Measurements from ENCODE around the gene LAMA3.
A peak's percentile ranks its signal among the peaks of the same experiment; 100 is the strongest.
"Not testable (repeated sequence)": the region's sequence is repeated elsewhere in the genome, so short reads cannot be mapped to it uniquely, and the experiment has no call there.

Gene LAMA3

GRCh38 chr18:23703987-23704384 is 14.7 kb downstream of the LAMA3 start:
- DNase-seq (ENCODE audit: low read depth) = no peak

DNA sequence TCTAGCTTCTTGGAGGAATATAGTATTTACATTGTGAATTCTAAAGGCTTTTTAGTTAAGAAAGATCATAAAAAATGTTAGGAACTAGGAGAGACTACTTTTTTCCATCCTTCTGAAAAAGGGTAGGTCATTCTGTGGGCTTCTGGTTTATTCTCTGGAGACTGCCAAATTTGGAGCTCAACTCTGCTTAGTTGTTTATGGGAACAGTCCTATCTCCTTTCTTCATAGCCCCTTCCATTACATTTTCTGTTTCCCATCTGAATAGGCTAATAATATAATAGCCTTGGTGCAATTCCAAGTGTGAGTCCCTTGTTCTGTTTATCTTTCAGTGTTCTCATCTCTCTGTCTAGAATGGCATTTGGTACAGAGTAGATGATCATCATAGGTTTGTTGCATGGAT is 15.6 kb downstream of the LAMA3 start:
- DNase-seq (ENCODE audit: low read depth) = no peak

- no peak for DNase-seq (ENCODE audit: low read depth)
Measured at GRCh38 chr18:23706971-23707640, 17.9 kb downstream of the LAMA3 start.

GRCh38 chr18:23710068-23710527 is 20.8 kb downstream of the LAMA3 start:
- DNase-seq (ENCODE audit: low read depth) = no peak

DNA sequence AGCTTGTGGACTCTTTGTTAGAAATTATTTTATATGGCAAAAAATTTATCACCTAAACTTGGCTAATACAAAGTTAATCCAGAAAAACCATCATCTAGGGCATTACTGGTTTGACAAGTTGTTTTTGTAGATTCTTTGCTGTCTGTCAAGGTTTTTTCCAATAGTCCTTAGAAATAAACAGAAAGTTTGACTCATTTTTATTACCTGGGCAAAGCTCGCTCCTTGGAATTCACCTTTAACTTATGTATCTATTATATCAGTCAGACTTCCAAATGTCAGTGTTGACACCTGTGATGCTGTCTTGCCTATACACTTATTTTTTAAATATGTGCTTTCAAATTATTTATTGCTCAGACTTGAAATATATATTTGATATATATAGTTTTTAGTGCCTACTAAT is 21.7 kb downstream of the LAMA3 start:
- no peak for DNase-seq (ENCODE audit: low read depth)

DNA sequence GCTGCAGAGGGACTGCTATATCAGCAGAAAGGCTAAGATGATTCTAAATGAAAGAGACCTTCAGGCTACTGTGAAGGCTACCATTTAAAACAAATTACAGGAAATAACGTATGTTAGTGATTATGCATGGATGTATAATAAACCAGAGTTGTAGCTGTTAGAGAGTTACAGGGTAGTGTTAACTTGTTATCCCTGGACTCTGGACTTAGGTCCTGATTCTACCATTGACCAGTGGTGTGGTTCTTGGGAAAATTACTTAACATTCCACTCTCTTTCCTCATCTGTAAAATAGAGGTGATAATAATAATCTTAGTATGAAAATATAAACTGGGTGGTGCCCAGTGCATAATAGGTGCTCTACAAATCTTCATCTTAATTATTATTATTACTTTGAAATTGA is 22.2 kb downstream of the LAMA3 start:
- DNase-seq (ENCODE audit: low read depth) = no peak

- DNase-seq (ENCODE audit: low read depth) = no peak
Measured at GRCh38 chr18:23712445-23712844, 23.2 kb downstream of the LAMA3 start.

DNA sequence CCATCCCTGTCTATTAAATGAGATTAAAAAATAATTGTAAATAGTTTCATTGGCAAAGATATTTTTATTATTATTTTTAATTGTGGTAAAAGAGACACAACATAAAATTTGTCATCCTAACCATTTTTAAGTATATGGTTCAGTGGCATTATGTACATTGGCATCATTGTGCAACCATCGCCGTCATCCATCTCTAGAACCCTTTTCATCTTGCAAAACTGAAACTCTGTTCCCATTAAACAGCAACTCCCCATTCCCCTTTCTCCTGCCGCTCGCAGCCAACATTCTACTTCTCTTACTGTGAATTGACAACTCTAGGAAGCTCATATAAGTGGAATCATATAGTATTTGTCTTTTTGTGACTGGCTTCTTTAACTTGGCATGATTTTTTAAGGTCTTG is 25.3 kb downstream of the LAMA3 start:
- DNase-seq (ENCODE audit: low read depth) = no peak

- not testable (repeated sequence) for DNase-seq (ENCODE audit: low read depth)
Measured at GRCh38 chr18:23716079-23716478, 26.8 kb downstream of the LAMA3 start.

DNA sequence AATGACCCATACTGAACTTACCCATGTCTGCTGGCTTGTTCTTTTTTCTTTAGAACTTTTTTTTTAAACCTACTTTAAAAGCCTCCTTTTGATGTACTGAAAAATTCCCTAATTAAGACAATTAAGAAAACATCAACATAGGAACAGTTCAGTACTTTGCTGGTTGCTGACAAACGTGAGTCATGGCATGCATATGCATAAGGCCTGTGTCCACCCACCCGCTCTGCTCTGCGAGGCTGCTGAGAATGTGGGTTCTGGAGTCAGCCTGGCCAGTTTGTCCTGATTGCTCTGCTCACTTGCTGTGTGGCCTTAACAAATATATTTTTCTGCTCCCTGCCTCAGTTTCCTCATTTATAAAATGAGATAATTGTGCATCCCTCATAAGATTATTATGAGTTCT is 27.3 kb downstream of the LAMA3 start:
- peak; percentile 84 for DNase-seq (ENCODE audit: low read depth)

GRCh38 chr18:23716966-23717365 is 27.7 kb downstream of the LAMA3 start:
- DNase-seq (ENCODE audit: low read depth) = no peak

DNA sequence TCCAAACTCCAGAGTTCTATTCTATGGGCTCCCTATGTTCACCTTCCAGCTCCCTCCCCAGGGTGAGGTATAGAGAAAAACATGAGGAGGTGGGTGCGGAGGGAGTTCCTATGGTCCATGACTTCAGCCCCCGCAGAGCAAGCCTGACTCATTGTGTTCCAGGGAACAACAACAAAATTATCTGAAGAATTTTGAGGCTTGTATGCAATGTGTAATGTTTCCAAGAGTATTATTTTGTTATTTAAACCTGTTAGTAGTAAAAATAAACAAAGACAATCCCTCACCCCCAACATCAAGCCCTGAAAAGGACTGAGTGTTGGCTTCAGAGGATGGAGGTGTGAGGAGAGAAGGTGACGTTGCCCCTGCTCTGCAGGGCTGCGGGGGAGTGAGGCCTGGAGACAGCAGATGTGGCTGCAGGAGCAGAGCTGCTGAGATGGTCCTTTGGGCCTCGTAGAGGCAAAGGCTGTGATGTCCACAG is 29.0 kb downstream of the LAMA3 start:
- DNase-seq (ENCODE audit: low read depth) = peak; percentile 77

GRCh38 chr18:23718731-23719130 is 29.5 kb downstream of the LAMA3 start:
- no peak for DNase-seq (ENCODE audit: low read depth)

DNA sequence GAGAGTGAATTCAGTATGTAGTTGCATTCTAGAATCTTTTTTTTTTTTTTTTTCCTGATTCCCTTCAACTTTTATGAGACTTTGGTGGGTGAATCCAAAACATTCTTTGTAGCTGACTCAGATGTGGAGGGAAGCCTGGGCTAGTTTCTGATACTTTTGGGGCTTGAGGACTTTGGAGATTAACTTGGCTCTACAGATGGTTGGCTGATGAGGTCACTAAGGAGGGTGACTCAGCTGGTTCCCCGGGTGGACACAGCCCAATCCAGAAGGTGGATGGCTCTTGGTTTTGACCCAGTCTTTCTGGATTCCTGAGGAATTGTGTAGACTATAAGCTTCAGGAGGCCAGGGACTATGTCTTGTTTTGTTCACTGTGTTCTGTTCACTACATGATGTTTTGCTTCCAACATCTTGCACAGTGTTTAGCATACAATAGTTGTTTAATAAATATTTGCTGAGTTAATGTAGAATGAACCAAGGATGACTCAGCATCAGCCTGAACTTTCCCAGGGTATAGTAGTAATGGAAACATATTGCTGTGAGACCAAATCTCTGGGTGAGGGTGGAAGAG is 30.5 kb downstream of the LAMA3 start:
- peak; percentile 96 for DNase-seq (ENCODE audit: low read depth)

DNA sequence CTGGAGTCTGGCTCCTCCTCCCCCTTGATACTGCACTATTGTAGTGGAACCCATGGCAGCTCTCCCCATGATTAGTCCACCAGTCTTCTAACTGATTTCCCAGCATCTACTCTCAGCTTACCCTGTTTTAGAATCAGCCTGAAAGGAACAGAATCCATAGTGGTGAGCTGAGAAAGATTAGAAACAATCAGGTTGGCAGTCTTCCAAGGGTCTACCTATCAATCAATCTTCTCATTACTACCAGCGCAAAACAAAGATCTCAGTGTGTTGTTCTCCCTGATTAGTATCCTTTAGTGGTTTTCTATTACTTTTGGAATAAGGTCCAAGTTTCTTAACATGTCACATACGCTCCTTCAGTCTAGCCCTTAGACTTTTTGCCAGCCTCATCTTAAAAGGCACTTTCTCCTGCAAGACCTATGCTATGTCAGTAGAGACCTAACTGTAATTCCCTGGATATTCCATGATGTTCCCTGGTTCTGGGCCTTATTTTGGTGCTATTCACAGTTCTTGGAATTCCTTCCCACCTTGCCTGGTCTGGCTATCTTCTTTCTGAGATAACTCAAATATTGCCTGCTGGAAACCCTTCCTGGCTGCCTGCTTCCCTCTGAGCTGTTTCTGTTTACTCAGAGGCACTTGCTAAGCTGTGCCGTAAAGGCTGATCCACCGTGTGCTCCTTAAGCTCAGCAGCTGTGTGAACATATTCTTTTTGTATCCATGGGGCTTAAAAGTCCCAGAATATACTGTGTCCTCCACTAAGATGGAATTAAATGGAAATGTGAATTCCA is 32.6 kb downstream of the LAMA3 start:
- no peak for DNase-seq (ENCODE audit: low read depth)

DNA sequence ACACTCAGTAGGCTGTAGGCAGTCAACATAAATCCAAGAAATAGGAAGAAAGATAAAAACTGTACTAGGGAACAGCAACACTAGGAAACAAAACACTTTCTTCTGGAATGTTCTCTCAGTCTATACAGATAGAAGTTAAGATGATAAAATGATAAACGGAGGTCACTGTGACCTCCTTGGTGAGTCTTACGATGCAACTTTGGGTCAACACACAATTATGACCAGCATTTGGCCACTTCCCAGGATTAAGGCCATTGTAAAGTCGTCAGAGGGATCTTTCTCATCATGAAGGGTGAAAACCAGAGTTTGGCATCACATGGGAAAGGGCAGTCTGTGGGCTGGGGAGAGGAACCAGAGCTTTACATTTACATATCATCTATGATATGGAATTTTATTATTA is 33.4 kb downstream of the LAMA3 start:
- DNase-seq (ENCODE audit: low read depth) = no peak

- DNase-seq (ENCODE audit: low read depth) = no peak
Measured at GRCh38 chr18:23723121-23723520, 33.9 kb downstream of the LAMA3 start.

GRCh38 chr18:23724681-23725080 is 35.4 kb downstream of the LAMA3 start:
- no peak for DNase-seq (ENCODE audit: low read depth)

DNA sequence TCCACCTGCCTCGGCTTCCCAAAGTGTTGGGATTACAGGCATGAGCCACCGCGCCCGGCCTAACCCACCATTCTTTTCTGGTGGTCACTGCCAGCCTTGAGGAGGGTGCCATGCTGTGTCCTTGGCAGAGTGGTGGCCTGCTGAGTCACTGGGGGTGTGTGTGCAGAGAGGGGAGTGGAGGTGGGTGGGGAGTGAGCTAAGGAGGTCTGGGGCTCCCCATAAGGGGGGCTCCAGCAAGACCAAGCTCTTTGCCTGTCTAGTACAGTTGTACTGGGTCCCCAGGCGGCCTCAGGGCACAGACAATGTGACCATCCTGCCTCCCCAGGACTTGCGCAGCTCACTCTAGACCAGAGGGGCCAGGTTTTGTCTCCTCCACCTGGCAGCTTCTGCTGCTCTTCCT is 36.1 kb downstream of the LAMA3 start:
- no peak for DNase-seq (ENCODE audit: low read depth)

DNA sequence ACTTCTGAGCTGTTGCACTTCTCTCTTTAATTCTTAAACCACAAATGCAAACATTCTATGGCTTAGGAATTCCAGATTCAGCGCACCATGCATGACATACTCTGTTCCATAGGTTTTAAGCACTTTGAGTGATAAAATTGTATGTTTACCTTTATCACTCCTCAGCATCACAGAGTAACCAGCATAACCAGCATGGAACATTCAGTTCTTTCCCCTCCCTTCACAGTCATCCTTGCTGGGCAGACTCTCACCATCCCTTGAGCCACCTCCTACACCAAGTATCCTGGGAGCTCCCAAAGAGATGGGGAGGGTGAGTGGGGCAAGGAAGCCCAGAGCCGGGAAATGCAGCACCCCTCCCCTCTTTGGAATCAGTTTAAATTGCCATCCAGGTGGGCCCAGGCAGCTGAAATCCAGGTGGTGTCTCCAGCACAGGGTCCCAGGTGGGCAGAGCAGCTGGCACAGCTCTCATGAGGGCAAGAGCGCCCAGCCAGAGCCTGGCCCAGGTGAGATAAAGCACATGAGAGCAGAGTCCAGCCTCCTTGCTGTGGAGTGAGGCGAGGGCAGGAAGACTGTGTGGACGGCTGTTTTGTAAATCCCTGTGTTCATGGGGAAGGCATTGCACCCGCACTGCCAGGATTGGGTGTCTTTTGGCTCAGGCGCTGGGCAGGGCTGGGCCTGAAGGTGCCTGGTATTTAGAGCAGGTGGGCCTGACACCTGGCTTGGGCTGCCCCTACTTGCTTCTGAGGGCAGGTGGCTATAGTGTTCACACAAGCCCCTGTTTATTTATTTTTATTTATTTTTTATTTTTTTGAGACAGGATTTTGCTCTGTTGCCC is 36.8 kb downstream of the LAMA3 start:
- no peak for DNase-seq (ENCODE audit: low read depth)

DNA sequence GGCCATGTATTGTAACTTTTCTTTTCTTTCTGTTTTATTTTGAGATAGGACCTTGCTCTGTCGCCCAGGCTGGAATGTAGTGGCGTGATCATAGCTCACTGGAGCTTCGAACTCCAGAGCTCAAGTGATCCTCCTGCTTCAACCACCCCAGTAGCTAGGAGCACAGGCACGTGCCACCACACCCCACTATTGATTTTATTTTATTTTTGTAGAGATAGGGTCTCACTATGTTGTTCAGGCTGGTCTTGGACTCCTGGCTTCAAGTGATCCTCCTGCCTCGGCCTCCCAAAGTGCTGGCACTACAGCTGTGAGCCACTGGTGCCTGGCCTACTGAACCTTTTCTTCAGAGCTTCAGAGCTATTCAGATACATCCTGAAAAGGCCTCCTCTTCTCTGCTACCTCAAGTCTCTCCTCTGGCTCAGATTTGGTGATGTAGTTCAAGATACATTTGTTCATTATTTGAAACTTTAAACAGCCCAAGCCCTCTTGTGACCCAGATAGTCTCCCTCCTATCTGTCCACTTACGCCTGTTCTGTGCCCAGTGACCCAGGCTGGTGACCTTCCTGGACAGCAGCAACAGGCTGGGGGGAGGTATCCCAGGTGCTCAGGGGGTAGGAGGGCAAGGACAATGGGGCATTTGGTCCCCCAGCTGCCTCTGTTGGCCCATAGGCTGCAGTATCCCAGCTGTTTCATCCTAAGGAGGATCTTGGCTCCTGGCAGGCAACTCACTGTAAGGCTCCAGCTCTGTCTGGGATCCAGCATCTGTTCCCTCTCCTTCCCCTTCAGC is 38.6 kb downstream of the LAMA3 start:
- no peak for DNase-seq (ENCODE audit: low read depth)

Measured in non-pigmented ciliary epithelial cell (primary cell).